ENCODE results near the gene CALN1.
"Not testable (repeated sequence)": the region's sequence is repeated elsewhere in the genome, so short reads cannot be mapped to it uniquely, and the experiment has no call there.

CALN1 gene

GRCh38 chr7:72412121-72412618 lies at the start of gene CALN1:
CALN1 (minus strand) TSS chr7:72412338.
- not testable (repeated sequence) for DNase-seq

- no peak for DNase-seq
Measured at GRCh38 chr7:72453471-72453870, 41.3 kb upstream of the CALN1 start.

- no peak for DNase-seq
Measured at GRCh38 chr7:72447465-72448204, 35.5 kb upstream of the CALN1 start.

GRCh38 chr7:72446591-72447462 lies 34.7 kb upstream of the CALN1 start:
- DNase-seq, result no peak

GRCh38 chr7:72446131-72446530 lies 34.0 kb upstream of the CALN1 start:
- no peak for DNase-seq

GRCh38 chr7:72445580-72445979 lies 33.4 kb upstream of the CALN1 start:
- DNase-seq, result no peak

GRCh38 chr7:72445075-72445474 lies 32.9 kb upstream of the CALN1 start:
- DNase-seq, result no peak

GRCh38 chr7:72444026-72444776 lies 32.1 kb upstream of the CALN1 start:
- no peak for DNase-seq

GRCh38 chr7:72441791-72442190 lies 29.7 kb upstream of the CALN1 start:
- no peak for DNase-seq

GRCh38 chr7:72438491-72438890 lies 26.4 kb upstream of the CALN1 start:
- no peak for DNase-seq

- DNase-seq, result no peak
Measured at GRCh38 chr7:72437610-72438009, 25.5 kb upstream of the CALN1 start.

GRCh38 chr7:72437061-72437585 lies 25.0 kb upstream of the CALN1 start:
- no peak for DNase-seq

- DNase-seq, result no peak
Measured at GRCh38 chr7:72435925-72436480, 23.9 kb upstream of the CALN1 start.

- no peak for DNase-seq
Measured at GRCh38 chr7:72435366-72435765, 23.2 kb upstream of the CALN1 start.

GRCh38 chr7:72430531-72430930 lies 18.4 kb upstream of the CALN1 start:
- DNase-seq, result no peak

GRCh38 chr7:72429316-72429715 lies 17.2 kb upstream of the CALN1 start:
- DNase-seq, result no peak

GRCh38 chr7:72416846-72417245 lies 4.7 kb upstream of the CALN1 start:
- no peak for DNase-seq

GRCh38 chr7:72415586-72415985 lies 3.4 kb upstream of the CALN1 start:
- no peak for DNase-seq

- no peak for DNase-seq
Measured at GRCh38 chr7:72413886-72414285, 1.7 kb upstream of the CALN1 start.

GRCh38 chr7:72413290-72413689 lies 1.2 kb upstream of the CALN1 start:
- DNase-seq, result no peak

GRCh38 chr7:72411419-72411818 lies 719 bp downstream of the CALN1 start:
- no peak for DNase-seq

GRCh38 chr7:72409638-72410015 lies 2.5 kb downstream of the CALN1 start:
- no peak for DNase-seq
